Measurements from ENCODE around the gene TMEM179.
"Not testable (repeated sequence)": the region's sequence is repeated elsewhere in the genome, so short reads cannot be mapped to it uniquely, and the experiment has no call there.

Gene TMEM179

GRCh38 chr14:104638190-104638589 is 33.6 kb upstream of the TMEM179 start:
- in situ Hi-C loops (cut with HindIII; ENCODE audit: low sequenced_read_pairs), result no loop called here

GRCh38 chr14:104637546-104638003 is 33.0 kb upstream of the TMEM179 start:
- in situ Hi-C loops (cut with HindIII; ENCODE audit: low sequenced_read_pairs), result no loop called here

DNA sequence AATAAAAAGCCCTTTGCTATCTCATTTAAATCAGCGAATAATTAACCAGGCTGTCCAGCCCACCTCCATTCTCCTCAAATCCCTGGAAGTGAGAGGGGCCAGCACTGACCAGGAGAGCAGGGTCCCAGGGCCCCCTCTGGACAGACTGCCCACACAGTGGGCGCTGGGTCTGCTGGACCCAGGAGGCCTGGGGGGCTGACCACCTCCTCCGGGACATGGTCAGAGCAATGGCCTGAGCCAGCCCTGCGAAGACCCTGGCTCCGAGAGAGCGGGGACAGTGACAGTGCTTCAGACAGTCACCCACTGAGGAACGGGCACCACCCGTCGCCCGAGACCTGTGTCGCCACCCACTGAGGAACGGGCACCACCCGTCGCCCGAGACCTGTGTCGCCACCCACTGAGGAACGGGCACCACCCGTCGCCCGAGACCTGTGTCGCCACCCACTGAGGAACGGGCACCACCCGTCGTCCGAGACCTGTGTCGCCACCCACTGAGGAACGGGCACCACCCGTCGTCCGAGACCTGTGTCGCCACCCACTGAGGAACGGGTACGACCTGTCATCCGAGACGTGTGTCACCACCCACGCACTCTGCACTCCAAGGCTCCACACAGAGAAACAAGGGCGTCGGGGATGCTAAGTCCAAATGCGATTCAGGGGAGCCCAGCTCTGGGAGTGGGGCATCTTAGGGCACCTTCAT is 32.4 kb upstream of the TMEM179 start:
- in situ Hi-C loops (cut with HindIII; ENCODE audit: low sequenced_read_pairs), result not testable (repeated sequence)

DNA sequence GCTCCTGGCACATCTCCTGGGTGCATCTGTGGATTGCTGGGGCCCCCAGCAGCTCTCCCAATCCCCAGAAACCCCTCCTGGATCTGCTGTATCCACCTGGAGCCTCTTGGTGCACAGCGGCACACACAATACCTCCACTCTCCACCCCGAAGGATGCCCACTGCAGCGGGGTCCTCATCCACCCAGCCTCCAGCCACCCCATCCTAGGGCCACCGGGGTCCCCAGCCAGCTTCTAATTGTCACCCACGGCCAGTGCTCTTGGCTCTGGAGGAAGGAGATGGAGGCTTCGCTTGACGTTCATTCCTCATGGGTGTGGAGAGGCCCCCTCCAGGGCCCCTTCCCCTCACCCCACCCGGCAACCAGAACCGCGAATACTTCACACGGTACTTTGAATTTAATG is 31.6 kb upstream of the TMEM179 start:
- in situ Hi-C loops (cut with HindIII; ENCODE audit: low sequenced_read_pairs), result no loop called here

DNA sequence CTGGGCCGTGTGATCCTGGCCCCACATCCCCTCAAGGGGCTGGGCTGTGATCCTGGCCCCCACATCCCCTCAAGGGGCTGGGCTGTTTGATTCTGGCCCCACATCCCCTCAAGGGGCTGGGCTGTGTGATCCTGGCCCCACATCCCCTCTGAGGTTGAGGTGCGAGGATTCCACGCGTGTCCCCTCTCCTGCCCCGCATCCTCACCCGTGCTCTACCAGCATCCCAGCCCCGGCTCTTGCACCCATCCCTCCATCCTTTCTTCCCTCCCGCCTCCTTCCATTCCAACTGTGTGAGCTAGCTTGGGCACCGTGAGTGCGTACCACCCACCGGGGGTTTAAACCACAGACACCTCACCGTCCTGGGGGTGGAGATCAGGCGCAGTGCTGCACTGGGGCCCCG is 31.1 kb upstream of the TMEM179 start:
- in situ Hi-C loops (cut with HindIII; ENCODE audit: low sequenced_read_pairs), result no loop called here

- in situ Hi-C loops (cut with HindIII; ENCODE audit: low sequenced_read_pairs), result no loop called here
These were observed 30.5 kb upstream of the TMEM179 start for GRCh38 chr14:104634886-104635570.

- in situ Hi-C loops (cut with HindIII; ENCODE audit: low sequenced_read_pairs), result no loop called here
These were observed 29.7 kb upstream of the TMEM179 start for GRCh38 chr14:104634138-104634760.

GRCh38 chr14:104633276-104634137 is 28.9 kb upstream of the TMEM179 start:
- in situ Hi-C loops (cut with HindIII; ENCODE audit: low sequenced_read_pairs), result no loop called here

- in situ Hi-C loops (cut with HindIII; ENCODE audit: low sequenced_read_pairs), result no loop called here
These were observed 28.2 kb upstream of the TMEM179 start for GRCh38 chr14:104632781-104633180.

DNA sequence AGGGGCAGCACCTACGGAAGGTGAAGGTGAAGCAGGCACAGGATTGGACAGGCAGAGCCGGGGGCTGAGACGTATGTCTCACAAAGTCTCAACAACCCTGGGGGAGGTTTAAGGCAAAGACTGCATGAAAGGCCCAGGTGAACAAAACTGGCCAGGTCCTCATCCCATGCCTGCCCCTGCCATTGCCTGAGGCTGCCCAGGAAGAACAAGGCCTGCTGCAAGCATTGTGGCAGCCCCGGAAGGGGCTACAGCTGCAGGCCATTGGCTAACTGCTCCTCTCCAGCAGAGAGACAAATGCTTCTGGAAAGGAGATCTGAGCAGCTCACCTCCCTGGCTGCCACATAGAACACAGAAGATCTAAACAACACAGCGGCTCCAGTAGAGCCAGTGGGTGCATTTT is 20.4 kb upstream of the TMEM179 start:
- in situ Hi-C loops (cut with HindIII; ENCODE audit: low sequenced_read_pairs), result loop anchor here (10.0 kb wide), 2 partner anchors 90 to 580 kb away; no protein-coding TSS in a partner anchor

DNA sequence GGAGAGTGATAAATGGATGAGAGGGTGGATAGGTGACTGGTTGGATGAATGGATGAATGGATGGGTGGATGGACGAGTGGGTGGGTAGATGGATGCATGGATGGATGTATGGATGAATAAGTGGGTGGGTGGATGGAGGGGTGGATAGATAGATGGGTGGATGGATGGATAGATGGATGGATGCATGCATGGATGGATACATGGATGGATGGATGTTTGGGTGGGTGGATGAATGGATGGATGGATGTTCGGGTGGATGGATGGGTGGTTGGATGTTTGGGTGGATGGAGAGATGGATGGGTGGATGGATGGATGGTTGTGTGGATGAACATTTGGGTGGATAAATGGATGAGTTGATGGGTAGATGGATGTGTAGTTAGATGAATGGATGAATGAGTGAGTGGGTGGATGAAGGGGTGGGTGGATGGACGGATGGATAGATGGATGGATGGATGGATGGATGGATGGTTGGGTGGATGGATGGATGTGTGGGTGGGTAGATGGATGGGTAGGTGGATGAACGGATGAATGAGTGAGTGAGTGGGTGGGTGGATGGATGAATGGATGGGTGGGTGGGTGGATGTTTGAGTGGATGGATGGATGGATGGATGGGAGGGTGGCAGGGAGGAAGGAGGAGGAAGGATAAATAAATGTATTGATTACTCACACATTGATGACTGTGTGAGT is 9.7 kb upstream of the TMEM179 start:
- in situ Hi-C loops (cut with HindIII; ENCODE audit: low sequenced_read_pairs), result loop anchor here (10.0 kb wide), 2 partner anchors 89 to 469 kb away; no protein-coding TSS in a partner anchor

- in situ Hi-C loops (cut with HindIII; ENCODE audit: low sequenced_read_pairs), result loop anchor here (10.0 kb wide), 2 partner anchors 87 to 467 kb away; no protein-coding TSS in a partner anchor
These were observed 7.3 kb upstream of the TMEM179 start for GRCh38 chr14:104611881-104612280.

- in situ Hi-C loops (cut with HindIII; ENCODE audit: low sequenced_read_pairs), result loop anchor here (10.0 kb wide), 2 partner anchors 86 to 466 kb away; no protein-coding TSS in a partner anchor
These were observed 6.3 kb upstream of the TMEM179 start for GRCh38 chr14:104610749-104611310.

DNA sequence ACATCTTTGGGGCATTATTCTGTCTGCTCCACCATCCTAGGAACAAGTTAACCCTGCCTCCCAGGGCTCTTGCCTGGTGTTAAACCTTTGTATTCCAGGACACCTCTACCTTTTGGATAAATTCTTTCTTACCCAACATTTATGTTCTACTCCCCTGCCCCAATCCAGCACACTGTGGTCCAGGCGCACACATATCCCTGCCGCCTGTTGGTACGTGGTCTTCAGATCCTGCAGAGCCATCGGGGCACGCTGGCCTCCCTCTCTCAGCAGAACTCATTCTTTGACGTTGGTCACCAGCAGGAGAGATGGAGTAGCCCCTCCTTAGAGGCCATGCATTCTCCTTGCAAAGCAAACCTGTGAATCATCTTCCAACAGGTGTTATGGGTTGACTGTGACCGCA is 5.1 kb upstream of the TMEM179 start:
- in situ Hi-C loops (cut with HindIII; ENCODE audit: low sequenced_read_pairs), result loop anchor here (10.0 kb wide), 2 partner anchors 85 to 465 kb away; no protein-coding TSS in a partner anchor

DNA sequence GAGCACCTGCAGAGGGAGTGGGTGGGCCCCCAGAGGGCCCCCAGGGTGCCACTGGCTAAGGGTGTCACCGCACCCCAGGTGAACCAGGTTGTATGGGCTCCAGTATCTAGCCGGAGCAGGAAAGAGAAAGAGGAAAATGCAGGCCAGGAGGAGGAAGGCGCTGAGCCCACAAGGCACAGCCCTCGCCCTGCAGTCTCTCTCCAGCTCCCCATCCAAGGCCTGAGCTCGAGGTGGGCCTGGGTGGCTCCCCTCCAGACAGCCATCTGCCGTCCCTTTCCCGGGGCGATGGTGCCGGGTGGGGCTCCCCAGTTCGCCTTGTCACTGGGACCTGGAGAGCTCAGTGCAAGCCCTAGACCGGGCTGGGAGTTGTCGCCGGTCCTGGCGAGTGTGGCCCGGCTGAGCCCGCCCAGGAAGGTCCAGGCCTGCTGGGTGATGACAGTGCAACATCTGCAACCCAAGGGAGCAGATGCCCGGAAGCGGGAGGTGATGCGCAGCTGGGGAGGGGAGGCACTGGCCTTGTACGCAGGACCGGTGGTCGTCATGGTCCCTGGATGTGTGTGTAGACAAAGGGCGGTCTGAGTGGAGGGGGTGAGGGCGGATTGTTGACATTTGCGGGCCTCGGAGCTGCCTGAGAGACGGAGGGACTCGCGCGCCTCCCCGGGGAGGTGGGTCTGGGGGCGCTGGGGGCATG is 716 bp downstream of the TMEM179 start:
- in situ Hi-C loops (cut with HindIII; ENCODE audit: low sequenced_read_pairs), result no loop called here

- in situ Hi-C loops (cut with HindIII; ENCODE audit: low sequenced_read_pairs), result no loop called here
These were observed 1.6 kb downstream of the TMEM179 start for GRCh38 chr14:104602933-104603325.

DNA sequence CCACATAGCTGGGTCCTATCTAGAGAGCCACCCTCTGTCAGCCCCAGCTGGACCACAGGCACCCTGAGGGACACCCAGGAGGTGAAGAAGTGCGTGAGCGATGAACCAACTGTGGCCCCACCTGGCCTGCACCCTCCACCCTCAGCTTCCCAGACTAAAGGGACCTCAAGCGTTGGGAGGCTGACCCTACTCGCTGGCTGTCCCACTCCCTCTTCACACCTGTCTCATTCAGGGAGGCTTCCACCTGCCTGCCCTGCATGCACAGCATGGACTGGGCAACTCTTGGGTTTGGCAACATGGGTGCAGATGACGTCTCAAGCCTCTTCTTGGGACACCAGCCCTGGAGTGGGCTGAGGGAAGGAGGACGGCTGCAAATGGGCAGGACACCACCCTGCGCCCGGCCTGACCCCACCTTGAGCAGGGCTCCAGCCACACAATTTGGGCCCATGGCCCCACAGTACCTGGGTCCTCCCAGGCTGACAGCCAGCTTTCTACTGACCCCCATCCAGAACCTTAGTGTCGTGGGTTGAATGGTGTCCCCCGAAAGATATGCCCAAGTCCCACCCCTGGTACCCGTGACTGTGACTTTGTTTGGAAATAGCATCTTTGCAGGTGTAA is 2.1 kb downstream of the TMEM179 start:
- in situ Hi-C loops (cut with HindIII; ENCODE audit: low sequenced_read_pairs), result no loop called here

- in situ Hi-C loops (cut with HindIII; ENCODE audit: low sequenced_read_pairs), result no loop called here
These were observed 2.8 kb downstream of the TMEM179 start for GRCh38 chr14:104601786-104602185.

GRCh38 chr14:104600805-104601204 is 3.8 kb downstream of the TMEM179 start:
- in situ Hi-C loops (cut with HindIII; ENCODE audit: low sequenced_read_pairs), result no loop called here
